Measurements from ENCODE around the gene TSTD1. TPM values are rescaled to one million over a fixed set of nuclear protein-coding genes. Genes with fewer than 3 reads are reported as not detected.

Gene TSTD1
- total and polyA plus RNA-seq, 10 of the 15 experiments (the other 5 are each of a cell fraction or from before 2014, with no cell fraction given): 33.3 to 145 (median 89.4) TPM

- no peaks in the 10 kb centered on the region for H4K20me1 ChIP-seq (ENCODE audit: control insufficient read depth, insufficient read depth)
- no peak overlapping the region for H2AFZ ChIP-seq (ENCODE audit: control insufficient read depth, low read depth, low read length)
- ChIA-PET CTCF (interaction anchor here (1.0 to 4.5 kb wide), 5 partner anchors 9 to 35 kb away, joined by 3 to 21 read pairs (median 4); no protein-coding TSS in a partner anchor), RAD21 (ENCODE audit: unreplicated experiment) (interaction anchor here (1.2 to 1.4 kb wide), 2 partner anchors 11 to 31 kb away, joined by 3 to 4 read pairs; partner anchors contain the start of gene F11R), POLR2A (interaction anchor here (0.5 to 2.0 kb wide), 8 partner anchors 10 to 696 kb away, joined by 3 to 8 read pairs (median 5); partner anchors contain the start of genes F11R and USF1), SMC1A (ENCODE audit: uncharacterized antibody, unreplicated experiment) (interaction anchor here (1.2 to 2.2 kb wide), 5 partner anchors 9 to 121 kb away, joined by 3 to 8 read pairs (median 4); partner anchors contain the start of gene F11R)
- H3K79me2 ChIP-seq (ENCODE audit: control insufficient read depth, insufficient read depth, low read length): no peaks in the 10 kb centered on the region
- H3K4me3 ChIP-seq: no peak overlapping the region
- no TSS peak for BruUV-seq (replicated peaks)
- no peak overlapping the region for H3K27ac ChIP-seq (ENCODE audit: control insufficient read depth, insufficient read depth)
- H3K4me2 ChIP-seq (ENCODE audit: control insufficient read depth, insufficient read depth): no peak overlapping the region
- DNase-seq (ENCODE audit: low read depth, low spot score) (no peak), FAIRE-seq (no peak), ATAC-seq (peak; percentile 14; the same call in 2 of the 3 replicates)
- intact Hi-C loops (cut with micrococcal nuclease; ENCODE audit: unreplicated experiment): no loop called here
- no peaks in the 10 kb centered on the region for H3K4me1 ChIP-seq (ENCODE audit: control insufficient read depth, insufficient read depth, low read length)
- H3K9ac ChIP-seq (ENCODE audit: control insufficient read depth, insufficient read depth, low read length): no peak overlapping the region
- peaks cover 9% of the 10 kb centered on the region; the same call in 2 of the 3 replicates for H3K9me3 ChIP-seq (replicated peaks; ENCODE audit: control insufficient read depth, insufficient read depth, low read length)
- TF ChIP-seq RB1 (IDR thresholded peaks at IDR 0.05; ENCODE audit: borderline replicate concordance): no peak
- TF ChIP-seq NFYA (IDR thresholded peaks at IDR 0.05; ENCODE audit: borderline replicate concordance, low read depth, low read length): no peak
- no peak for TF ChIP-seq ZNF384 (IDR thresholded peaks at IDR 0.05; ENCODE audit: borderline replicate concordance, low read depth, low read length)
- TF ChIP-seq, protein P1, sequence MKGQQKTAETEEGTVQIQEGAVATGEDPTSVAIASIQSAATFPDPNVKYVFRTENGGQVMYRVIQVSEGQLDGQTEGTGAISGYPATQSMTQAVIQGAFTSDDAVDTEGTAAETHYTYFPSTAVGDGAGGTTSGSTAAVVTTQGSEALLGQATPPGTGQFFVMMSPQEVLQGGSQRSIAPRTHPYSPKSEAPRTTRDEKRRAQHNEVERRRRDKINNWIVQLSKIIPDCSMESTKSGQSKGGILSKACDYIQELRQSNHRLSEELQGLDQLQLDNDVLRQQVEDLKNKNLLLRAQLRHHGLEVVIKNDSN (IDR thresholded peaks at IDR 0.05; ENCODE audit: borderline replicate concordance, extremely low read length, insufficient read depth, low read depth, low read length): no peak
- TF ChIP-seq, protein P2, sequence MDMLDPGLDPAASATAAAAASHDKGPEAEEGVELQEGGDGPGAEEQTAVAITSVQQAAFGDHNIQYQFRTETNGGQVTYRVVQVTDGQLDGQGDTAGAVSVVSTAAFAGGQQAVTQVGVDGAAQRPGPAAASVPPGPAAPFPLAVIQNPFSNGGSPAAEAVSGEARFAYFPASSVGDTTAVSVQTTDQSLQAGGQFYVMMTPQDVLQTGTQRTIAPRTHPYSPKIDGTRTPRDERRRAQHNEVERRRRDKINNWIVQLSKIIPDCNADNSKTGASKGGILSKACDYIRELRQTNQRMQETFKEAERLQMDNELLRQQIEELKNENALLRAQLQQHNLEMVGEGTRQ (IDR thresholded peaks at IDR 0.05; ENCODE audit: borderline replicate concordance, low read depth, low read length): no peak
- no peak for TF ChIP-seq NKRF (conservative IDR thresholded peaks at IDR 0.05)
- no peaks in the 10 kb centered on the region for H3K27me3 ChIP-seq (replicated peaks in 1 of 2; ENCODE audit: control insufficient read depth in 2 of 2, insufficient read depth in 2 of 2, low read length in 1 of 2)
- no peaks in the 10 kb centered on the region for H3K36me3 ChIP-seq (ENCODE audit: control insufficient read depth in 2 of 2, insufficient read depth in 2 of 2, low read length in 1 of 2)
- in situ Hi-C loops (cut with MboI): no loop called here
- 83% methylated on average over 1 of the region's 1 CpG for WGBS (ENCODE audit: insufficient coverage, insufficient replicate concordance, low lambda C conversion rate, missing lambda C conversion rate)
Observed at GRCh38 chr1:161032409-161032808, 6.4 kb downstream of the TSTD1 start.
